Sigmoid colon (tissue), 7 donors: ENCODE measurements around the gene NTF3. TPM values are rescaled to one million over a fixed set of nuclear protein-coding genes. Genes with fewer than 3 reads are reported as not detected.

ENCODE experiments used
- DNase-seq: peaks from one replicate; pipeline ENCODE4 v3.0.0-alpha.2; 2019
- H3K27ac ChIP-seq, 4 donors: fragments of 200-600 bp; sonication (generic); one replicate each; pipeline ENCODE4 v1.5.1; 2016 to 2019; ENCODE audit warnings: mild to moderate bottlenecking in 1 of 4
- H3K27me3 ChIP-seq, 3 donors: fragments of 200-600 bp; sonication (generic); one replicate each; pipeline ENCODE4 v1.5.1; 2019; ENCODE audit warnings: mild to moderate bottlenecking in 1 of 3
- H3K36me3 ChIP-seq, 4 donors: fragments of 200-600 bp; sonication (generic); one replicate each; pipeline ENCODE4 v1.5.1; 2016 to 2019
- H3K4me1 ChIP-seq, 4 donors: fragments of 200-600 bp; sonication (generic); one replicate each; pipeline ENCODE4 v1.5.1; 2017 to 2019
- H3K4me3 ChIP-seq, 4 donors: fragments of 200-600 bp; sonication (generic); one replicate each; pipeline ENCODE4 v1.5.1; 2017 to 2019; ENCODE audit warnings: mild to moderate bottlenecking in 2 of 4, moderate library complexity in 1 of 4
- H3K9me3 ChIP-seq, 4 donors: fragments of 200-600 bp in 3 of 4; sonication (generic) in 3 of 4; one replicate each; pipeline versions ENCODE4 v1.5.1 to v1.6.1; 2013 to 2019
- EP300 ChIP-seq, 4 donors: sonication (generic); formaldehyde crosslinking; IDR thresholded peaks; one replicate each; pipeline ENCODE4 v1.6.1; 2017; ENCODE audit warnings: antibody characterized with exemption in 4 of 4
- POLR2A ChIP-seq, 2 donors: fragments of 450-650 bp; IDR thresholded peaks; one replicate each; pipeline ENCODE4 v1.6.1; 2016; ENCODE audit warnings: antibody characterized with exemption in 2 of 2, mild to moderate bottlenecking in 2 of 2, moderate library complexity in 2 of 2
- POLR2AphosphoS5 ChIP-seq, 4 donors: sonication (generic); formaldehyde crosslinking; IDR thresholded peaks; one replicate each; pipeline ENCODE4 v1.6.1; 2017; ENCODE audit warnings: antibody characterized with exemption in 4 of 4
- WGBS, 2 donors: extraction: QIAGEN DNeasy Blood & Tissue Kit; methylation state at CpG; one replicate each; pipeline ENCODE4 v1.1.7; 2013; 5-methylcytosine and 5-hydroxymethylcytosine counted together
- intact Hi-C: fragments of 100-400 bp; cut with DNase I; formaldehyde crosslinking; loops from one replicate; pipeline ENCODE4 v1.15.1; 2023
- polyA plus RNA-seq, 3 donors: library from polyadenylated mRNA; stranded (reverse); fragments of 200-250 nt; gene quantifications; one replicate each; pipeline ENCODE4 v1.2.3, GENCODE V29; 2013
- total RNA-seq, 4 donors: library from RNA; depleted of rRNA; stranded (reverse); fragments of >200 nt; gene quantifications; one replicate each; pipeline ENCODE4 v1.1.0, GENCODE V29; 2016
- TF ChIP-seq, protein P1 (sequence below), 4 experiments: fragments of 450-650 bp in 3 of 4; fragments of 200-600 bp in 1 of 4; IDR thresholded peaks; one replicate each; pipeline ENCODE4 v1.5.1; 2016 to 2019; ENCODE audit warnings: antibody characterized with exemption in 4 of 4, mild to moderate bottlenecking in 3 of 4, moderate library complexity in 2 of 4
- donor health status: healthy with polysubstance abuse.
- donor health status: Bipolar disorder and iron deficiency.
- donor health status: healthy.

Gene NTF3
- total and polyA plus RNA-seq, 7 donors = 0.71 to 1.8 (median 0.95) TPM; not detected in 2

DNA sequence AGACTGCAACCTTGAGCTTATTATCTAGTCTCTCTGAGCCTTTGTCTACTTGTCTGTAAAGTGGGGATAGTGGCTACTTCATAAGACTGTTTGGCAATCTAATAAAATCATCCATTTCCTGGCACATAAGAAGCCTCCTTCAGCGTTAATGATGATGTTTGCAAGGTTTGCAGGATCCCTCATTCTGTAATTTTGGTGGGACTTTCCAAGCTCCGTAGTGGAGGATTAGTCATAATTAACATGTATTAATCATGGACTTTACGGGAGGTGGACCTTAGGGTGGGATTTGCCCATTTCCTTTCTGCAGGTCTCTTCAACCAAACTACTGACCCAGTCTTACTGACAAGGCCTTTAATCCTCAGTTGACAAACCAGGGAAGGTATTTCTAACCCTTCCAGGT, 66.2 kb downstream of the NTF3 start:
- intact Hi-C loops = no loop called here
- no peak for DNase-seq
- no peaks in the 10 kb centered on the region for H3K36me3 ChIP-seq
- 34 to 63% methylated on average over 3 of the region's 3 CpGs for WGBS, 2 donors
- H3K4me3 ChIP-seq = no peak overlapping the region
- no peak overlapping the region for H3K27ac ChIP-seq
- no peaks in the 10 kb centered on the region for H3K4me1 ChIP-seq
- H3K27me3 ChIP-seq = no peaks in the 10 kb centered on the region
- H3K9me3 ChIP-seq = no peaks in the 10 kb centered on the region
- TF ChIP-seq POLR2A (IDR thresholded peaks at IDR 0.05) (no peak), EP300 (IDR thresholded peaks at IDR 0.05) (no peak), POLR2AphosphoS5 (IDR thresholded peaks at IDR 0.05) (no peak)
- TF ChIP-seq, protein P1, sequence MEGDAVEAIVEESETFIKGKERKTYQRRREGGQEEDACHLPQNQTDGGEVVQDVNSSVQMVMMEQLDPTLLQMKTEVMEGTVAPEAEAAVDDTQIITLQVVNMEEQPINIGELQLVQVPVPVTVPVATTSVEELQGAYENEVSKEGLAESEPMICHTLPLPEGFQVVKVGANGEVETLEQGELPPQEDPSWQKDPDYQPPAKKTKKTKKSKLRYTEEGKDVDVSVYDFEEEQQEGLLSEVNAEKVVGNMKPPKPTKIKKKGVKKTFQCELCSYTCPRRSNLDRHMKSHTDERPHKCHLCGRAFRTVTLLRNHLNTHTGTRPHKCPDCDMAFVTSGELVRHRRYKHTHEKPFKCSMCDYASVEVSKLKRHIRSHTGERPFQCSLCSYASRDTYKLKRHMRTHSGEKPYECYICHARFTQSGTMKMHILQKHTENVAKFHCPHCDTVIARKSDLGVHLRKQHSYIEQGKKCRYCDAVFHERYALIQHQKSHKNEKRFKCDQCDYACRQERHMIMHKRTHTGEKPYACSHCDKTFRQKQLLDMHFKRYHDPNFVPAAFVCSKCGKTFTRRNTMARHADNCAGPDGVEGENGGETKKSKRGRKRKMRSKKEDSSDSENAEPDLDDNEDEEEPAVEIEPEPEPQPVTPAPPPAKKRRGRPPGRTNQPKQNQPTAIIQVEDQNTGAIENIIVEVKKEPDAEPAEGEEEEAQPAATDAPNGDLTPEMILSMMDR (IDR thresholded peaks at IDR 0.05) = no peak

DNA sequence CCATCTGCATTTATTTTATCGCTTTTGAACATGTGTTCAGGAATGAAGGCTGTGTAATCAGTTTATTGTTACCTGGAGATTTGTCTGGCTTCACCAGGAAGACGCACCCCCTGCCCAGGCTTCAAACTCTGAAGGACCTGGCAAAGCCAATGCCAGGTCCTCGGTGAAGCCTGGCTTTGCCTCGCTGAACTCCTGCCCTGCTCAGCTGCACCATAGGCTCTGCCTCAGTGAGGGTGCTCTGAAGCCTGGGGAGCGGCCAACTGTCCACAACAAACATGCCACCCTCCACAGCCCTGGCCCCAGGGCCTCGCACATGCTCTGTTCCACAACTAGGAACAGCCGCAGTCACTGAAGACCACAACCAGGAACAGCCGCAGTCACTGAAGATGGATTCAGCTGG, 66.9 kb downstream of the NTF3 start:
- Histone ChIP-seq H3K36me3 (no peaks in the 10 kb centered on the region), H3K4me3 (no peak overlapping the region), H3K4me1 (no peaks in the 10 kb centered on the region), H3K27ac (no peak overlapping the region), H3K27me3 (no peaks in the 10 kb centered on the region), H3K9me3 (no peaks in the 10 kb centered on the region)
- intact Hi-C loops = no loop called here
- TF ChIP-seq POLR2AphosphoS5 (IDR thresholded peaks at IDR 0.05) (no peak), POLR2A (IDR thresholded peaks at IDR 0.05) (no peak), EP300 (IDR thresholded peaks at IDR 0.05) (no peak)
- TF ChIP-seq, protein P1 (IDR thresholded peaks at IDR 0.05) = no peak
- DNase-seq = no peak
- WGBS, 2 donors = 77 to 92% methylated on average over 8 of the region's 8 CpGs

DNA sequence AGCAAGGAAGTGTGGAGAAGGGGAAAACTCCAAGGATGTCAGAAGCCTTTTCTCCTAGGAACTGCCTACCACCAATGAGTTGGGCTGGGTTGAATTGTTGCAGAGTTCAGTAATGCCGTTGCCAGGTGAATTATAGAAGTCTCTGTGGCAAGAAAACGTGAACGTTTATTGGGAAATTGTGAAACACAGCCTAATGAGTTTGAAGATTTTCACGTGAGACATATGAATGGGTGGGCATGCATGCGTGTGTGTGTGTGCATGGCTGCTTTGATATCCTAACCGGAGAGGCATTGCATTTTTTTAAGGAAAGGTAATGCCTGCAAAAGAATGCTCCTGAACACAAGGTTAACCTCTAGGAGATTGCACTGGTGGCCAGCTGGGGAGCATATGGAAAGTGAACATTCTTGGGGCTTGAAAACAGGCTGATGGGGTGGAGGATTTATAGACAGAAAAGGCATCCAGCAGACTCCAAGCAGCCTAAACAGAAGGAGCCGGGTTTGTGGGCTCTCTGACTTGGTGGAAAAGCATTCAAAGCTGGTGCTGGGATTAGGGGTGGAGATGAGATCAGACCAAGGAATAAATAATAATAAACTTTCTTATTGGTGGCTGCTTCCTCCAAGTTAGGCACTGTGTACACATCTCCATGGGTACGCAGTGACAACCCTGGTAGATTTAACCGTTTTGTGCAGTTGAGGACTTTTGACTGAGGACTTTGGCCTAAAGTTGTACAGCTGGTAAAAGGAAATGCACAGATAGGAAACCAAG, 67.8 kb downstream of the NTF3 start:
- DNase-seq = no peak
- Histone ChIP-seq H3K27me3 (no peaks in the 10 kb centered on the region), H3K9me3 (no peaks in the 10 kb centered on the region), H3K4me1 (no peaks in the 10 kb centered on the region), H3K27ac (no peak overlapping the region), H3K36me3 (no peaks in the 10 kb centered on the region), H3K4me3 (no peak overlapping the region)
- TF ChIP-seq POLR2A (IDR thresholded peaks at IDR 0.05) (no peak), POLR2AphosphoS5 (IDR thresholded peaks at IDR 0.05) (no peak), EP300 (IDR thresholded peaks at IDR 0.05) (no peak)
- TF ChIP-seq, protein P1 (IDR thresholded peaks at IDR 0.05) = no peak
- 9 to 56% methylated on average over 9 of the region's 9 CpGs for WGBS, 2 donors
- intact Hi-C loops = no loop called here

DNA sequence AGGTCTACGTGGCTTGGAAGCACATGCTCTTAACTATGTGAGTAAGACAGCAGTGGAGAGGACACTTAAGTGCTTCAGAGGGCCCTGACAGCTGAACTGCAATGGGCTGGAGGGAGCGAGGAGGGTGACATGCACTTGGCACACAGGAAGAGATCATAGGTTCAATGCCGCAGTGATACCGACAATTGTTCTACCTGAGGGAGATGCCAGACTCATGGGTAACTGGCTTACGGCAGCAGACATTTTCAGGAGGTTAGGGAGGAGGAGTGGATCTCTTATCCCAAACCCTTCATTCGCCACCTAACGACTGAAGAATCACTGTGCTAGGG, 68.4 kb downstream of the NTF3 start:
- DNase-seq = no peak
- Histone ChIP-seq H3K27me3 (no peaks in the 10 kb centered on the region), H3K9me3 (no peaks in the 10 kb centered on the region), H3K4me1 (no peaks in the 10 kb centered on the region), H3K27ac (no peak overlapping the region), H3K36me3 (no peaks in the 10 kb centered on the region), H3K4me3 (no peak overlapping the region)
- TF ChIP-seq, protein P1 (IDR thresholded peaks at IDR 0.05) = no peak
- no peak for TF ChIP-seq POLR2A (IDR thresholded peaks at IDR 0.05)
- 30 to 65% methylated on average over 7 of the region's 7 CpGs for WGBS, 2 donors
- intact Hi-C loops = no loop called here

DNA sequence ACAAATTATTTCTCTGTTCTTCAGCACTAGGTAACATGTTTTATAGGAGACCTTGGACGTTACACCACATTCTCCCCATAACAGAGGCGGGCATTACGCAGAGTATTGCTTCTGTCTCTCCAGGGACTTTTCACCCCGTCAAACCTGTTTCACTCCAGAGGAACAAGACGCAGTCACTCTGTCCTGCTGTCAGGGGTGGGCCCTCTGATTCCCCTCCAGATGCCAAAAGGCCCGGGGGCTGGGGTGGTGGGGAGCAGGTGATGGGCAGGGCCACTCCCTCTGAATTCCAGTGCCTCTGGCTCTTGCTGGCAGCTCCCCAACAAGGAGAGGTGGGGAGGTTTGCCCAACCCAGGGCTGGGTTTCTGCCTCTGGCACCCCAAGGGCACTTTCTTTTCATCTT, 71.9 kb downstream of the NTF3 start:
- no peak overlapping the region for H3K27ac ChIP-seq
- no peaks in the 10 kb centered on the region for H3K27me3 ChIP-seq
- H3K4me1 ChIP-seq = no peaks in the 10 kb centered on the region
- H3K9me3 ChIP-seq = no peaks in the 10 kb centered on the region
- 19 to 69% methylated on average over 6 of the region's 6 CpGs for WGBS, 2 donors
- no peaks in the 10 kb centered on the region for H3K36me3 ChIP-seq
- intact Hi-C loops = no loop called here
- H3K4me3 ChIP-seq = no peak overlapping the region
- no peak for TF ChIP-seq POLR2AphosphoS5 (IDR thresholded peaks at IDR 0.05)
- no peak for TF ChIP-seq POLR2A (IDR thresholded peaks at IDR 0.05)
- no peak for TF ChIP-seq EP300 (IDR thresholded peaks at IDR 0.05)
- TF ChIP-seq, protein P1 (IDR thresholded peaks at IDR 0.05) = no peak
- peak; percentile 58 for DNase-seq
